ENCODE measurements around the gene ITGA11. TPM values are rescaled to one million over a fixed set of nuclear protein-coding genes. Genes with fewer than 3 reads are reported as not detected.

Gene ITGA11
- total RNA-seq, 1 donor from 2014 or later: 0.28 TPM

- Mint-ChIP-seq H3K27me3 (ENCODE audit: unreplicated experiment) (peaks cover 2% of the 10 kb centered on the region), H3K4me3 (ENCODE audit: unreplicated experiment) (no peak overlapping the region), H3K27ac (ENCODE audit: unreplicated experiment) (no peak overlapping the region), H3K9me3 (ENCODE audit: unreplicated experiment) (no peaks in the 10 kb centered on the region), H3K36me3 (ENCODE audit: low read depth, unreplicated experiment) (no peaks in the 10 kb centered on the region), H3K4me1 (ENCODE audit: unreplicated experiment) (peaks cover 11% of the 10 kb centered on the region)
- DNase-seq (ENCODE audit: low spot score): no peak
- no peak for TF ChIP-seq CTCF (IDR thresholded peaks at IDR 0.05; ENCODE audit: unreplicated experiment)
Measured at GRCh38 chr15:68407886-68408881, 23.8 kb downstream of the ITGA11 start.

GRCh38 chr15:68407141-68407885, 24.6 kb downstream of the ITGA11 start:
- Mint-ChIP-seq H3K4me3 (ENCODE audit: unreplicated experiment) (no peak overlapping the region), H3K27ac (ENCODE audit: unreplicated experiment) (no peak overlapping the region), H3K9me3 (ENCODE audit: unreplicated experiment) (no peaks in the 10 kb centered on the region), H3K36me3 (ENCODE audit: low read depth, unreplicated experiment) (no peaks in the 10 kb centered on the region), H3K4me1 (ENCODE audit: unreplicated experiment) (peaks cover 11% of the 10 kb centered on the region), H3K27me3 (ENCODE audit: unreplicated experiment) (peaks cover 2% of the 10 kb centered on the region)
- DNase-seq (ENCODE audit: low spot score): no peak
- no peak for TF ChIP-seq CTCF (IDR thresholded peaks at IDR 0.05; ENCODE audit: unreplicated experiment)

GRCh38 chr15:68405378-68406250, 26.3 kb downstream of the ITGA11 start:
- no peak overlapping the region for H3K27ac Mint-ChIP-seq (ENCODE audit: unreplicated experiment)
- no peak overlapping the region for H3K4me3 Mint-ChIP-seq (ENCODE audit: unreplicated experiment)
- no peaks in the 10 kb centered on the region for H3K9me3 Mint-ChIP-seq (ENCODE audit: unreplicated experiment)
- peaks cover 11% of the 10 kb centered on the region for H3K4me1 Mint-ChIP-seq (ENCODE audit: unreplicated experiment)
- DNase-seq (ENCODE audit: low spot score): no peak
- no peak for TF ChIP-seq CTCF (IDR thresholded peaks at IDR 0.05; ENCODE audit: unreplicated experiment)
- H3K36me3 Mint-ChIP-seq (ENCODE audit: low read depth, unreplicated experiment): no peaks in the 10 kb centered on the region
- no peaks in the 10 kb centered on the region for H3K27me3 Mint-ChIP-seq (ENCODE audit: unreplicated experiment)

- Mint-ChIP-seq H3K27me3 (ENCODE audit: unreplicated experiment) (no peaks in the 10 kb centered on the region), H3K36me3 (ENCODE audit: low read depth, unreplicated experiment) (no peaks in the 10 kb centered on the region), H3K27ac (ENCODE audit: unreplicated experiment) (no peak overlapping the region), H3K4me1 (ENCODE audit: unreplicated experiment) (peaks cover 11% of the 10 kb centered on the region), H3K4me3 (ENCODE audit: unreplicated experiment) (no peak overlapping the region), H3K9me3 (ENCODE audit: unreplicated experiment) (no peaks in the 10 kb centered on the region)
- DNase-seq (ENCODE audit: low spot score): no peak
- TF ChIP-seq CTCF (IDR thresholded peaks at IDR 0.05; ENCODE audit: unreplicated experiment): no peak
Measured at GRCh38 chr15:68404056-68404798, 27.7 kb downstream of the ITGA11 start.

Data from endothelial cell (in vitro differentiated cells).